NCI-H1105 (cell line): Measurements from ENCODE around the gene TTLL4.
"Not testable (repeated sequence)": the region's sequence is repeated elsewhere in the genome, so short reads cannot be mapped to it uniquely, and the experiment has no call there.

ENCODE experiments used
- DNase-seq: peaks from one replicate; lab custom pipeline; 2025; lab: John Stamatoyannopoulos, UW

Gene TTLL4

GRCh38 chr2:218745559-218746469 lies 35.2 kb downstream of the TTLL4 start:
- DNase-seq, result no peak

GRCh38 chr2:218746470-218746795 lies 35.8 kb downstream of the TTLL4 start:
- no peak for DNase-seq

GRCh38 chr2:218746960-218747359 lies 36.3 kb downstream of the TTLL4 start:
- no peak for DNase-seq

GRCh38 chr2:218748741-218749441 lies 38.3 kb downstream of the TTLL4 start:
- DNase-seq, result no peak

GRCh38 chr2:218754201-218754600 lies 43.6 kb downstream of the TTLL4 start:
- DNase-seq, result no peak

GRCh38 chr2:218754781-218755180 lies 44.1 kb downstream of the TTLL4 start:
- no peak for DNase-seq

GRCh38 chr2:218755198-218755566 lies 44.5 kb downstream of the TTLL4 start:
- DNase-seq, result no peak

GRCh38 chr2:218755567-218756404 lies 45.2 kb downstream of the TTLL4 start:
- DNase-seq, result no peak

- DNase-seq, result no peak
Measured at GRCh38 chr2:218756599-218757377, 46.2 kb downstream of the TTLL4 start.

GRCh38 chr2:218761795-218762194 lies 51.2 kb downstream of the TTLL4 start:
- no peak for DNase-seq

- not testable (repeated sequence) for DNase-seq
Measured at GRCh38 chr2:218772759-218773158, 62.1 kb downstream of the TTLL4 start.

- DNase-seq, result no peak
Measured at GRCh38 chr2:218773881-218774280, 63.2 kb downstream of the TTLL4 start.

- no peak for DNase-seq
Measured at GRCh38 chr2:218776488-218776887, 65.9 kb downstream of the TTLL4 start.

GRCh38 chr2:218777276-218777990 lies 66.8 kb downstream of the TTLL4 start:
- no peak for DNase-seq

- DNase-seq, result no peak
Measured at GRCh38 chr2:218780046-218780445, 69.4 kb downstream of the TTLL4 start.

GRCh38 chr2:218780851-218781690 lies 70.4 kb downstream of the TTLL4 start:
- DNase-seq, result peak; percentile 14

- DNase-seq, result peak; percentile 48
Measured at GRCh38 chr2:218781691-218782527, 71.3 kb downstream of the TTLL4 start, which contains the start of gene CYP27A1. Gene CYP27A1 (plus strand): TSS chr2:218782147. CDS start chr2:218782183, 36 bp downstream.

- no peak for DNase-seq
Measured at GRCh38 chr2:218782528-218782844, 71.9 kb downstream of the TTLL4 start.

GRCh38 chr2:218783688-218784087 lies 73.1 kb downstream of the TTLL4 start:
- DNase-seq, result no peak
